ENCODE data around the gene OR6M1. TPM values are rescaled to one million over a fixed set of nuclear protein-coding genes. Genes with fewer than 3 reads are reported as not detected.
A peak's percentile ranks its signal among the peaks of the same experiment; 100 is the strongest.

Gene OR6M1
- total and polyA plus RNA-seq, 2 donors, result not detected

DNA sequence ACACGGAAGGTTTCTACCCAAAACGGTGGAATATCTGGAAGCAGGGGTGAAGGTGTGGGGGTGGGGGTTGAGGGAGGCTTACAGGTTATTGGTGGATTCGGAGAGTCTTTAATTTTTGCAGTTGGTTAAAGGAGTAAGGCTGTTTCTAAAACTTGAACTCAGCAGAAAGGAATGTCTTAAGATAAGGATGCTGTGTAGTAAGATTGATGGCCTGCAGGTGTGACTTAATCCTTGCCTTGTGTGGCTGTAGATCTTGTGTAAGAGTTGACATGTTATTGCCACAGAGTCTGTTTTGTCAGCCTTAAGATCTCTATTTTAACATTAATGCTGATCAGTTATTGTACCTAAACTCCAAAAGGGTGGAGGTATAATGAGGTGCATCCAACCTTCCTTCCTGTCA, 16.4 kb upstream of the OR6M1 start:
- Histone ChIP-seq H3K4me1 (ENCODE audit: control insufficient read depth in 2 of 2, insufficient read depth in 2 of 2, low read length in 2 of 2) (no peaks in the 10 kb centered on the region), H3K36me3 (ENCODE audit: control insufficient read depth in 2 of 2, insufficient read depth in 2 of 2, low read length in 1 of 2) (no peaks in the 10 kb centered on the region), H3K9me3 (ENCODE audit: control insufficient read depth in 2 of 2, insufficient read depth in 1 of 2, low read length in 1 of 2) (no peaks in the 10 kb centered on the region), H3K27me3 (ENCODE audit: control insufficient read depth in 2 of 2, insufficient read depth in 1 of 2, low read length in 1 of 2) (no peaks in the 10 kb centered on the region), H3K4me3 (ENCODE audit: low read length in 2 of 2) (no peak overlapping the region), H3K27ac (ENCODE audit: low read depth in 1 of 2, low read length in 1 of 2) (no peak overlapping the region)
- no peak for DNase-seq (ENCODE audit: low read depth in 6 of 9, low spot score in 9 of 9)
- 76% methylated on average over 3 of the region's 3 CpGs for WGBS

DNA sequence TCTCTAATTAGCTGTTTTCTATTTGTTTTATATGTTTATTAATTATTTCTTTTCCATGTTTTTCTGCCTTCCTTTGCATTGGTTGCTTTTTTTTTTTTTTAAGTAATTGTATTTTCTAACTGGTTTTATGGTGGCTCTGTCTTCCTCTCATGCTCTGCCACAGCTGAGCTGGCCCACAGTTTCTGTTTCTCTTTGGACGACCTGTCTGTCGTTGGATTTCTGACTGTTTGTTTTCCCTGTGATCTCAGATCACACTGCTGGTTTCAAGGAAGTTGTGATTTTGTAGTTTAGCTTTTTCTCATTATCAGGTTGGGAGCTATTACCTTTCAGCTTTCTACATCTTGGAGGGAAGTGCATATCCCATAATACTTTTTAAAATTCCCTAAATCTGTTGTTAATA, 15.9 kb upstream of the OR6M1 start:
- H3K27ac ChIP-seq (ENCODE audit: low read depth in 1 of 2, low read length in 1 of 2), result no peak overlapping the region

DNA sequence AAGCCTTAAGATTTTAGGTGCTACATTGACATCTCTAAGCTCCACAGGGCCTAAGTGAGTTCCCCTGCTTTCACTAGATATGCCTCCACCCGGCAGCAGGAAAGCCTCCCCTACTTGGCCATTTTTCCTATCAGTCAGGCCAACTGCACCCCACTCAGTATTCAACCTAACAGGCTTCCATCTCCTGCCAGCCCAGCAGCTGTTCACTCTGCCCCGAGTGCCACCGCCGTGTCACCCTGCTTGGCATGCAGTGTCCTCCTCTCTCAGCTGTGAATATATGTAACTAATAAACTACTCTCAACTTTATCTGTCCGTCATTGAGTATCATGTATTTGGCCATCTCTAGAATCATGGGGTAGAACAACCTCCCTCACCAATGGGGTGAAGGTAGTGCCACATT, 9.0 kb upstream of the OR6M1 start:
- Histone ChIP-seq H3K9me3 (ENCODE audit: control insufficient read depth in 2 of 2, insufficient read depth in 1 of 2, low read length in 1 of 2) (no peaks in the 10 kb centered on the region), H3K4me1 (ENCODE audit: control insufficient read depth in 2 of 2, insufficient read depth in 2 of 2, low read length in 2 of 2) (no peaks in the 10 kb centered on the region), H3K36me3 (ENCODE audit: control insufficient read depth in 2 of 2, insufficient read depth in 2 of 2, low read length in 1 of 2) (no peaks in the 10 kb centered on the region), H3K4me3 (ENCODE audit: low read length in 2 of 2) (no peak overlapping the region), H3K27me3 (ENCODE audit: control insufficient read depth in 2 of 2, insufficient read depth in 1 of 2, low read length in 1 of 2) (no peaks in the 10 kb centered on the region), H3K27ac (ENCODE audit: low read depth in 1 of 2, low read length in 1 of 2) (no peak overlapping the region)
- 96% methylated on average over 5 of the region's 5 CpGs for WGBS
- no peak for DNase-seq (ENCODE audit: low read depth in 6 of 9, low spot score in 9 of 9)

More for the DNA sequence above, 15.9 kb upstream of the OR6M1 start:
- peak in 4 of 9 donors; percentile 10 to 41 (median 20) for DNase-seq (ENCODE audit: low read depth in 6 of 9, low spot score in 9 of 9)
- WGBS, result 30% methylated on average over 2 of the region's 2 CpGs
- Histone ChIP-seq H3K4me3 (ENCODE audit: low read length in 2 of 2) (no peak overlapping the region), H3K36me3 (ENCODE audit: control insufficient read depth in 2 of 2, insufficient read depth in 2 of 2, low read length in 1 of 2) (no peaks in the 10 kb centered on the region), H3K9me3 (ENCODE audit: control insufficient read depth in 2 of 2, insufficient read depth in 1 of 2, low read length in 1 of 2) (no peaks in the 10 kb centered on the region), H3K27me3 (ENCODE audit: control insufficient read depth in 2 of 2, insufficient read depth in 1 of 2, low read length in 1 of 2) (no peaks in the 10 kb centered on the region), H3K4me1 (ENCODE audit: control insufficient read depth in 2 of 2, insufficient read depth in 2 of 2, low read length in 2 of 2) (no peaks in the 10 kb centered on the region)

DNA sequence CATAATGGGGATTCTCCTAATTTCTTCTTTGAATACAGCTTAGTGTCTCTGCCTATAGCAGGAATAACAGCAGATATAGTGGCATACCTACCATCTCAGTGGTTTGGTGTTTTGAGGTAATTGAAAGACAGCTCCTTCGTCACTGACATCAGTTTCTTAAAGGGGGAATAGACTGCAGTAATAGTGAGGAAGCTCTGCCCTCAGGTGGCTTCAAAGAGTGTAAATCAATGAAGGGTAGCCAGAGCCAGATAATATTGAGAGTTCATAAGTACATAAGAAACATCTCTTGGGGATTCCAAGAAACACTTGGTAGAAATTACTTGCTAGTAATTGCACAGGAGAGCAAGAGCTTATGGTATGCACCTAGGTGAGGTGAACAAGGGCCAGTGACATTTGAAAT, 4.4 kb downstream of the OR6M1 start:
- H3K4me1 ChIP-seq (ENCODE audit: control insufficient read depth in 2 of 2, insufficient read depth in 2 of 2, low read length in 2 of 2), result no peaks in the 10 kb centered on the region
- no peak overlapping the region for H3K27ac ChIP-seq (ENCODE audit: low read depth in 1 of 2, low read length in 1 of 2)
- H3K36me3 ChIP-seq (ENCODE audit: control insufficient read depth in 2 of 2, insufficient read depth in 2 of 2, low read length in 1 of 2), result no peaks in the 10 kb centered on the region
- DNase-seq (ENCODE audit: low read depth in 6 of 9, low spot score in 9 of 9), result no peak
- 0% methylated on average over 1 of the region's 1 CpG for WGBS
- no peaks in the 10 kb centered on the region for H3K27me3 ChIP-seq (ENCODE audit: control insufficient read depth in 2 of 2, insufficient read depth in 1 of 2, low read length in 1 of 2)
- no peak overlapping the region for H3K4me3 ChIP-seq (ENCODE audit: low read length in 2 of 2)
- no peaks in the 10 kb centered on the region for H3K9me3 ChIP-seq (ENCODE audit: control insufficient read depth in 2 of 2, insufficient read depth in 1 of 2, low read length in 1 of 2)

DNA sequence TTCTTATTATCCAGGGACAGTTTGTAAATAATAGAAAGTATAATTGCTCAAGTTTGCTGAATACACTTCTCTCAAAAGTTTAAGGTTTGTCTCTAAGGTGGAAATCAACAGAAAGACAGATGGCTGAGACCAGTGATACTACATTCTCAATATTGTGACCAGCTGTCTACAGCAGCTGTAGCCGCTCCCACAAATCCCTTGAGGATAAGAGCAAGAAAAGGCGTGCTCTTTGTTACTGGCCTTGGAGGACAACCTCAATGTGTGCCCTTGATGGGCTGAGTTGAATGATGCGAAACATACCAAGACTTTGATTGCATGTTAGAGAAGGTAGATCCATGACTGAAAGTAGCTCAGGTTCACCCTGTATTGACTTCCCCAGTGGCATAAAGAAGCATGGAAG, 6.1 kb downstream of the OR6M1 start:
- H3K9me3 ChIP-seq (ENCODE audit: control insufficient read depth in 2 of 2, insufficient read depth in 1 of 2, low read length in 1 of 2), result no peaks in the 10 kb centered on the region
- H3K4me3 ChIP-seq (ENCODE audit: low read length in 2 of 2), result no peak overlapping the region
- no peak overlapping the region for H3K27ac ChIP-seq (ENCODE audit: low read depth in 1 of 2, low read length in 1 of 2)
- WGBS, result 83% methylated on average over 3 of the region's 3 CpGs
- no peaks in the 10 kb centered on the region for H3K27me3 ChIP-seq (ENCODE audit: control insufficient read depth in 2 of 2, insufficient read depth in 1 of 2, low read length in 1 of 2)
- H3K36me3 ChIP-seq (ENCODE audit: control insufficient read depth in 2 of 2, insufficient read depth in 2 of 2, low read length in 1 of 2), result no peaks in the 10 kb centered on the region
- no peak for DNase-seq (ENCODE audit: low read depth in 6 of 9, low spot score in 9 of 9)
- no peaks in the 10 kb centered on the region for H3K4me1 ChIP-seq (ENCODE audit: control insufficient read depth in 2 of 2, insufficient read depth in 2 of 2, low read length in 2 of 2)

DNA sequence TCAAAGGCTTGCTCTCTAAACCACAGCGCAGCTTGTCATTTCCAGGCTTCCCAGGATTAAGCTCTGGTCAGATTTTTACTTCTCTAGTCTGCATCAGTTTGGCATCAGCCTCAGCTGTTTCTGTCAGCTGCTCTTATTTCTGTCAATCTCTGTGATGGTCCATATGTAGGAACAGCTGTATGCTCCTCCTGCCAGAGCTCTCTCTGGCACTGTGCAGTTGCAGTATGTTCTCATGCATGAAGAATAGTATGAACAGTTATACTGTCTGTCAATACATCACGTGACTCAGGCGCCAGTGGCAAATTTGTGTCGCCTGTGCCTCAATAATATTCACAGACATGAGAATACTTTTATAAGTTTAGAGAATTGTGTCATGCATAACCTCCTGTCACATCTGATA, 6.7 kb downstream of the OR6M1 start:
- DNase-seq (ENCODE audit: low read depth in 6 of 9, low spot score in 9 of 9), result no peak
- 97% methylated on average over 4 of the region's 4 CpGs for WGBS
- Histone ChIP-seq H3K27me3 (ENCODE audit: control insufficient read depth in 2 of 2, insufficient read depth in 1 of 2, low read length in 1 of 2) (no peaks in the 10 kb centered on the region), H3K27ac (ENCODE audit: low read depth in 1 of 2, low read length in 1 of 2) (no peak overlapping the region), H3K36me3 (ENCODE audit: control insufficient read depth in 2 of 2, insufficient read depth in 2 of 2, low read length in 1 of 2) (no peaks in the 10 kb centered on the region), H3K4me1 (ENCODE audit: control insufficient read depth in 2 of 2, insufficient read depth in 2 of 2, low read length in 2 of 2) (no peaks in the 10 kb centered on the region), H3K4me3 (ENCODE audit: low read length in 2 of 2) (no peak overlapping the region), H3K9me3 (ENCODE audit: control insufficient read depth in 2 of 2, insufficient read depth in 1 of 2, low read length in 1 of 2) (no peaks in the 10 kb centered on the region)

DNA sequence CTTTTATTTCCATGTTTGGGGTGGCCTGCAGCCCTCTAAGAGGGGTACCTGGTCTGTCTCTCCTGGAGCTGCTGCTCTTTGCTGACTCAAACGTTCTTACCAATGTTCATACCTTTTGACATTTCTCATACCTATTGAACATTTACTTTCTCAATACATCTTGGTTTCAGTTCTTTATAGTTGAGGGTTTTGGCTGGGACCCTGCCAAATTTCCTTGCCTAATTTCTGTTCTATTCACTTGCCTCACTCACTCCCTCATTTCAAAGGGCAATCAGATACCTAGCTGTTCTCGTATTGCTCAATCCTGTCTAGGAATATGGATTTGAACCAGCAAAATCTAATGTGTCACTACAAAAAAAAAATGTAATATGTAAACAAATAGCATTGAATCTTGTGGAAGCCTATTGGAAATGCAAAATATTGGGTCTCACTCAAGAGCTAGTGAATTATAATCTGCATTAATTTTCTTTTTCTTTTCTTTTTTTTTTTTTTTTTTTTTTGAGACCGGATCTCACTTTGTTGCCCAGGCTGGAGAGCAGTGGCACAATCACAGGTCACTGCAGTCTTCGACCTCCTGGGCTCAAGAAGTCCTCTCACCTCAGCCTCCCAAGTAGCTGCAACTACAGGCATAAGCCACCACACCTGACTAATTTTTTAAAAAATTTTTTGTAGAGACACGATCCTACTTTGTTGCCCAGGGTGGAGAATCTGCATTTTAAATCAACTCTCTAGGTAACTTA, 7.5 kb downstream of the OR6M1 start:
- 85% methylated on average over 5 of the region's 5 CpGs for WGBS

DNA sequence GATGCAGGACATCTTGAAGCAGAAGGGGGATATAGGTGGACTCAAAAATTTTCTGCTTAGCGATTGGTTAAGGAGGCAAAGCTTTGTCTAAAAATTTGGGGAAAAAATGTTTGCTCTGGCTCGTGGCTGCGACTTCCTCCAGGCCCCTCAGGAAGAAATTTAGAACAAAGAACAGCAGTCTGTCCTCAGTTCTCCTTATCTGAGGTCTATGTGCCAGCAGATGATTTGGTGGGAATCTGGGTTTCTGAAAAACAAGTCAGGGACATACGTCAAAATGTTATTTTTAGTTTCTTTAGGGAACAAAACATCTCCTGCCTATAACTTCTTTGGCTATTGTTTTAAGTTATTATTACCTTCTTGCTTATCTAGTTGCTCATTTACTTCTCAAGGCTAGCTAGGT, 8.1 kb downstream of the OR6M1 start:
- Histone ChIP-seq H3K4me3 (ENCODE audit: low read length in 2 of 2) (no peak overlapping the region), H3K4me1 (ENCODE audit: control insufficient read depth in 2 of 2, insufficient read depth in 2 of 2, low read length in 2 of 2) (no peaks in the 10 kb centered on the region), H3K27ac (ENCODE audit: low read depth in 1 of 2, low read length in 1 of 2) (no peak overlapping the region)

More for the DNA sequence above, 7.5 kb downstream of the OR6M1 start:
- Histone ChIP-seq H3K36me3 (ENCODE audit: control insufficient read depth in 2 of 2, insufficient read depth in 2 of 2, low read length in 1 of 2) (no peaks in the 10 kb centered on the region), H3K27ac (ENCODE audit: low read depth in 1 of 2, low read length in 1 of 2) (no peak overlapping the region), H3K9me3 (ENCODE audit: control insufficient read depth in 2 of 2, insufficient read depth in 1 of 2, low read length in 1 of 2) (no peaks in the 10 kb centered on the region), H3K27me3 (ENCODE audit: control insufficient read depth in 2 of 2, insufficient read depth in 1 of 2, low read length in 1 of 2) (no peaks in the 10 kb centered on the region), H3K4me3 (ENCODE audit: low read length in 2 of 2) (no peak overlapping the region), H3K4me1 (ENCODE audit: control insufficient read depth in 2 of 2, insufficient read depth in 2 of 2, low read length in 2 of 2) (no peaks in the 10 kb centered on the region)
- DNase-seq (ENCODE audit: low read depth in 6 of 9, low spot score in 9 of 9), result no peak

DNA sequence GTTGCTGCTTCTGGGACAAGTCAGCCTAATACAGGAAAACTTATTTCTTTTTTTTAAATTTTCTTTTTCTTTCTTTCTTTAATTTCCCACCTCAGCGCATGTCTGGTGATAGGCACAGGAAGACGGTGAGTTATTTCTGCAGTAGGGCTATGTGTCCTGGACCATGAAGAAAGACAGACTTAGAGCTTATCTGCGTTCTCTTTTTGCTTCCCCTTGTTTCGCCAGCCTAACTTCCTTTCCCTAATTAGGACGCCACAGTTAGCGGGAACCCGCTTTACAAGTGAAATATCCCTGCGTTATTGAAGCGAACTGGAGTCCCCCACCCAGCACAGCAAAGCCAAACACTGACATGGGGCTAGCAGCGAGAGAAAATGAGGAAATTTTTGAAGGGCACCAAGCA, 8.6 kb downstream of the OR6M1 start:
- no peaks in the 10 kb centered on the region for H3K4me1 ChIP-seq (ENCODE audit: control insufficient read depth in 2 of 2, insufficient read depth in 2 of 2, low read length in 2 of 2)
- no peak for DNase-seq (ENCODE audit: low read depth in 6 of 9, low spot score in 9 of 9)
- no peak overlapping the region for H3K4me3 ChIP-seq (ENCODE audit: low read length in 2 of 2)
- H3K27ac ChIP-seq (ENCODE audit: low read depth in 1 of 2, low read length in 1 of 2), result no peak overlapping the region
- H3K36me3 ChIP-seq (ENCODE audit: control insufficient read depth in 2 of 2, insufficient read depth in 2 of 2, low read length in 1 of 2), result no peaks in the 10 kb centered on the region
- H3K27me3 ChIP-seq (ENCODE audit: control insufficient read depth in 2 of 2, insufficient read depth in 1 of 2, low read length in 1 of 2), result no peaks in the 10 kb centered on the region
- WGBS, result 47% methylated on average over 10 of the region's 10 CpGs
- H3K9me3 ChIP-seq (ENCODE audit: control insufficient read depth in 2 of 2, insufficient read depth in 1 of 2, low read length in 1 of 2), result no peaks in the 10 kb centered on the region

More for the DNA sequence above, 8.1 kb downstream of the OR6M1 start:
- Histone ChIP-seq H3K36me3 (ENCODE audit: control insufficient read depth in 2 of 2, insufficient read depth in 2 of 2, low read length in 1 of 2) (no peaks in the 10 kb centered on the region), H3K27me3 (ENCODE audit: control insufficient read depth in 2 of 2, insufficient read depth in 1 of 2, low read length in 1 of 2) (no peaks in the 10 kb centered on the region), H3K9me3 (ENCODE audit: control insufficient read depth in 2 of 2, insufficient read depth in 1 of 2, low read length in 1 of 2) (no peaks in the 10 kb centered on the region)
- 60% methylated on average over 4 of the region's 4 CpGs for WGBS
- DNase-seq (ENCODE audit: low read depth in 6 of 9, low spot score in 9 of 9), result no peak
